Diencephalon (tissue), 1 donor: Measurements from ENCODE around the gene CDKN2AIPNL. TPM values are rescaled to one million over a fixed set of nuclear protein-coding genes. Genes with fewer than 3 reads are reported as not detected.

ENCODE experiments used
- total RNA-seq: library from RNA; depleted of rRNA; stranded (reverse); fragments of >200 nt; gene quantifications from one replicate; pipeline ENCODE4 v1.2.3, GENCODE V29; 2014

The CDKN2AIPNL gene
- 60.0 TPM for total RNA-seq

DNA sequence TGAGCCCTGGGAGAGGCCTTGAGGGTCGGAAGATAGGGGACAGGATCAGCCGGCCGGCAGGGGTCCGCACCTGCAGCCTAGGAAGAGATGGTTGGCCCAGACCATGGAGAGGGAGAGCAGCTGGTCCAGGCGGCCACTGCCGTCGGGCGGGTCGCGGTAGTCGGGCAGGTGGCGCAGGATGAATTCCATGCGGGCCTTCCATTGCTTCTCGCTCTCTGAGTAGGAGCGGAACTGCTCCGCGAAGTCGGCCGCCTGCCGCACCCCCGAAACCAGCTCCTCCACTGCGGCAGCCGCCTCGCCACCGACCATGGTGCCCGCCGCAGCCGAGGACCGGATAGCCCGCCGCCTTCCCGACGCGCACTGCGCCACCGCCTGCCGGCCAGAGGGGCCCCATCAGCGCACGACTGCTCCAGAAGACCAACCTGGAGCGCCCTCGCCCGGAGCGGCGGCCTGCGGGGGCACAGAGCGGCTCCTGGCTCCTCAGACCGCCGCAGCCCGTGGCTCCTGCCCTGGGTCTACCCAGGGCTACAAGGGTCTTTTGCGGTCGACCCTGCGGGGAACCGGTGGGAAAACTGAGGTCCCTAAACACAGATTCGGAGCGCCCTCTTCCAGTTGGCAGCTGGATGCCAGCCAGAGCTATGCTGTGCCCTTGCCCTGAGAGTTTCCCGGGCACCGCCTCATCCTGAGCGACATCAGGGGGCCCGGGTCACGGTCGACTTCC lies at the start of gene CDKN2AIPNL:
TSS of gene CDKN2AIPNL (minus strand) at position 336 of the 721 bp plus-strand sequence. CDS start at position 309, 27 bp downstream.

GRCh38 chr5:134370871-134371833 lies 40.5 kb downstream of the CDKN2AIPNL start, which contains the start of gene UBE2B:
UBE2B (plus strand) TSS chr5:134371569; CDS start chr5:134371596, 27 bp downstream.

Other genes with a start within 250 kb of the CDKN2AIPNL start
- 266 TPM for gene SKP1, start 234.9 kb downstream of the CDKN2AIPNL start, total RNA-seq
- gene PPP2CA, start 185.8 kb downstream of the CDKN2AIPNL start, total RNA-seq = 149 TPM
- 20.5 TPM for gene CDKL3, start 44.7 kb downstream of the CDKN2AIPNL start, total RNA-seq
- gene UBE2B, start 40.3 kb downstream of the CDKN2AIPNL start, total RNA-seq = 82.8 TPM
- gene JADE2, start 113.8 kb upstream of the CDKN2AIPNL start, total RNA-seq = 5.8 TPM
- gene SAR1B, start 220.9 kb upstream of the CDKN2AIPNL start, total RNA-seq = 48.4 TPM
- 26.1 TPM for gene SEC24A, start 236.9 kb upstream of the CDKN2AIPNL start, total RNA-seq